ENCODE results near the gene NCKAP5. TPM values are rescaled to one million over a fixed set of nuclear protein-coding genes. Genes with fewer than 3 reads are reported as not detected.

NCKAP5 gene
- total and polyA plus RNA-seq, 9 donors, result 0.80 to 2.7 (median 2.2) TPM

DNA sequence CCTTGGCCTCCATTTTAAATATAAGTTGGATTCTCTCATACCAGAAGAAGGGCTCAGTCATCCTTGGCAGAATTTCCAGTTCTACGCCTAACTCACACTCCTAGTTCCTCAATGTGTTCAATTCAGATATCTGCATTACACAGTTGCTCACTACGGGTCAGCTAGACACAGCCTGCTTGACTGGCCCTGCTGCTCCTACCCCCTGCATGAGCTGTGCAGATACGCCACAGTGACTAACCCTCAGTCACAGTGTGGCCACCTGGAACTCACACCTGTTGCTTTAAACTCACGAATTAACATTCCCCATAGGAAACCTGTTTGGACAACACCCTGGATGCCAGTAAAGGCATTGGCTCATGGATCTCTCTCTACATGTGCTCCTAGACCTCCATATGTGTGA, 429.6 kb downstream of the NCKAP5 start:
- no peak for DNase-seq
- TF ChIP-seq POLR2A (IDR thresholded peaks at IDR 0.05) (no peak), EP300 (IDR thresholded peaks at IDR 0.05) (no peak)
- TF ChIP-seq, protein P1, sequence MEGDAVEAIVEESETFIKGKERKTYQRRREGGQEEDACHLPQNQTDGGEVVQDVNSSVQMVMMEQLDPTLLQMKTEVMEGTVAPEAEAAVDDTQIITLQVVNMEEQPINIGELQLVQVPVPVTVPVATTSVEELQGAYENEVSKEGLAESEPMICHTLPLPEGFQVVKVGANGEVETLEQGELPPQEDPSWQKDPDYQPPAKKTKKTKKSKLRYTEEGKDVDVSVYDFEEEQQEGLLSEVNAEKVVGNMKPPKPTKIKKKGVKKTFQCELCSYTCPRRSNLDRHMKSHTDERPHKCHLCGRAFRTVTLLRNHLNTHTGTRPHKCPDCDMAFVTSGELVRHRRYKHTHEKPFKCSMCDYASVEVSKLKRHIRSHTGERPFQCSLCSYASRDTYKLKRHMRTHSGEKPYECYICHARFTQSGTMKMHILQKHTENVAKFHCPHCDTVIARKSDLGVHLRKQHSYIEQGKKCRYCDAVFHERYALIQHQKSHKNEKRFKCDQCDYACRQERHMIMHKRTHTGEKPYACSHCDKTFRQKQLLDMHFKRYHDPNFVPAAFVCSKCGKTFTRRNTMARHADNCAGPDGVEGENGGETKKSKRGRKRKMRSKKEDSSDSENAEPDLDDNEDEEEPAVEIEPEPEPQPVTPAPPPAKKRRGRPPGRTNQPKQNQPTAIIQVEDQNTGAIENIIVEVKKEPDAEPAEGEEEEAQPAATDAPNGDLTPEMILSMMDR (IDR thresholded peaks at IDR 0.05), result no peak
- H3K36me3 ChIP-seq, result no peaks in the 10 kb centered on the region
- intact Hi-C loops (cut with DNase I), result no loop called here
- H3K27ac ChIP-seq, result no peak overlapping the region
- no peaks in the 10 kb centered on the region for H3K4me1 ChIP-seq (ENCODE audit: insufficient read depth)
- H3K27me3 ChIP-seq, result no peaks in the 10 kb centered on the region
- no peak overlapping the region for H3K4me3 ChIP-seq
- WGBS, 3 donors, result 95 to 98% (median 96%) methylated on average over 4 of the region's 4 CpGs
- H3K9me3 ChIP-seq, result no peaks in the 10 kb centered on the region

- TF ChIP-seq, protein P1 (IDR thresholded peaks at IDR 0.05), result no peak
- TF ChIP-seq POLR2A (IDR thresholded peaks at IDR 0.05) (no peak), EP300 (IDR thresholded peaks at IDR 0.05) (no peak)
- no peaks in the 10 kb centered on the region for H3K9me3 ChIP-seq
- intact Hi-C loops (cut with DNase I), result loop anchor here in 1 of 4 donors (2.0 kb wide), 1 partner anchor 46 kb away; no protein-coding TSS in a partner anchor
- 86 to 90% (median 87%) methylated on average over 10 of the region's 10 CpGs for WGBS, 3 donors
- no peak overlapping the region for H3K27ac ChIP-seq
- H3K4me1 ChIP-seq (ENCODE audit: insufficient read depth), result no peaks in the 10 kb centered on the region
- H3K27me3 ChIP-seq, result no peaks in the 10 kb centered on the region
- H3K36me3 ChIP-seq, result no peaks in the 10 kb centered on the region
- DNase-seq, result no peak
- no peak overlapping the region for H3K4me3 ChIP-seq
These were observed 433.1 kb downstream of the NCKAP5 start for GRCh38 chr2:133135035-133135654.

DNA sequence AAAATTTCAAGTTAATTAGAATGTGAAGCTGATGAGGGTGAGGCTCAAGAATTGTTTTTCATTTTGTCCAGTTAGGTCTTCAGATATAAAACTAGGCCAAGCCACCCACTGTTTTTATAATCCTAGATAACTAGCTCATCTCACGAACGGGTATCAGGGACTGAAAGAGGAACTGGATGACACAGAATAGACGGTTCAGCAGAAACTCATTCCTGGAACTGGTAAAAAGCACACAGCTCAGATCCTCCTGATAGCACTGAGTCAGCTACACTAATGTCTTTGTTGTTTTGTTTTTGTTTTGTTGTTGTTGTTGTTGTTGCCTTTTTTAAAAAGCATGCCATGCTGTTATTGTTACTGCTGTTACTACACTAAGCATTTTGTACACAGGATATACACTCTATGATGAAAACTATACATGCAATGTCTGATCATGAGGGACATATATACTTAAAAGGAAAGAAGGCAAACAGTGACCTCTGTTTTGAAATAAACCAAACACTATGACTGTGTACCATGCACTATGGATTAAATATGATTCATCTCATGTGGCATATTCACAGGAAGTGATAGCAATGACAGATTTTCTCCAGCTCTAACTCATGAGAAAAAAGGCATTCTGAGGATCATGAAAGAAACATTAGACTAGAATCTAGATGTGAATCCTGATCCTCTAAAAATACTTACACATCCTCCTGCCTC, 437.6 kb downstream of the NCKAP5 start:
- TF ChIP-seq EP300 (IDR thresholded peaks at IDR 0.05) (no peak), POLR2A (IDR thresholded peaks at IDR 0.05) (no peak)
- TF ChIP-seq, protein P1 (IDR thresholded peaks at IDR 0.05), result no peak
- H3K27me3 ChIP-seq, result no peaks in the 10 kb centered on the region
- H3K4me1 ChIP-seq (ENCODE audit: insufficient read depth), result no peaks in the 10 kb centered on the region
- 50 to 74% (median 55%) methylated on average over 3 of the region's 3 CpGs for WGBS, 3 donors
- no peaks in the 10 kb centered on the region for H3K36me3 ChIP-seq
- no peaks in the 10 kb centered on the region for H3K9me3 ChIP-seq
- intact Hi-C loops (cut with DNase I), result no loop called here
- no peak overlapping the region for H3K4me3 ChIP-seq
- no peak overlapping the region for H3K27ac ChIP-seq
- DNase-seq, result no peak

DNA sequence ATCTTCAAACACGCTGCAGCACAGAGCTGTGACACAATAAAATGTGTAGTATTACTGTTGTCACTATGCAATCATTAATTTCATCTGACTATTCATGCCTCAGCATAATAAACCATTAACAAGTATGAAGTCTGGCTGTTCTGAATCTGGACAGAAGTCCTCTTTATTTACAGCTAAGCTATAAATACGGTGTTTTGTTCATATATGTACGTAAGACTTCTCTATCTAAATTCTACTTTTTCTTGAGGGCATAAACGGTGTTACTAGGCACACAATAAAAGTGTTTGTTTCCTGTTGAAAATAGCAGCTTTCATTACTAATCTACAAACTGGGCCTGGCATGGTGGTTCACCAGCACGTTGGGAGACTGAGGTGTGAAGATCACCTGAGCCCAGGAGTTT, 443.8 kb downstream of the NCKAP5 start:
- Histone ChIP-seq H3K27me3 (no peaks in the 10 kb centered on the region), H3K36me3 (no peaks in the 10 kb centered on the region), H3K9me3 (no peaks in the 10 kb centered on the region), H3K4me3 (no peak overlapping the region), H3K27ac (no peak overlapping the region), H3K4me1 (ENCODE audit: insufficient read depth) (peaks cover 3% of the 10 kb centered on the region)
- WGBS, 3 donors, result 91 to 93% (median 93%) methylated on average over 5 of the region's 5 CpGs
- TF ChIP-seq, protein P1 (IDR thresholded peaks at IDR 0.05), result no peak
- no peak for TF ChIP-seq EP300 (IDR thresholded peaks at IDR 0.05)
- TF ChIP-seq POLR2A (IDR thresholded peaks at IDR 0.05), result no peak
- DNase-seq, result no peak
- intact Hi-C loops (cut with DNase I), result no loop called here

Measured in ovary (tissue), 9 donors.